Bronchial epithelial cell (primary cell): ENCODE results near the gene FAH. TPM values are rescaled to one million over a fixed set of nuclear protein-coding genes. Genes with fewer than 3 reads are reported as not detected.

ENCODE experiments used
- DNase-seq: peaks from one replicate; pipeline ENCODE4 v3.0.0-alpha.2; 2010; ENCODE audit warnings: low read depth
- FAIRE-seq: peaks from 2 replicates; lab custom pipeline; 2011; peaks lifted over from hg19 to GRCh38; lab: Jason Lieb, UNC
- H3K27me3 ChIP-seq: 2 replicates; pipeline ENCODE4 v1.5.1; 2011; ENCODE audit warnings: low read length; ENCODE audit not compliant: control insufficient read depth, insufficient read depth
- H3K36me3 ChIP-seq: 2 replicates; pipeline ENCODE4 v1.5.1; 2011; ENCODE audit warnings: low read length; ENCODE audit not compliant: control insufficient read depth, insufficient read depth
- H3K4me3 ChIP-seq: 2 replicates; pipeline ENCODE4 v1.5.1; 2011; ENCODE audit warnings: mild to moderate bottlenecking, low read depth, low read length, control low read depth
- CTCF ChIP-seq: IDR thresholded peaks from 2 replicates; pipeline ENCODE4 v1.5.1; 2011; ENCODE audit warnings: mild to moderate bottlenecking, moderate library complexity, low read length, control low read depth, inconsistent platforms; ENCODE audit not compliant: insufficient read depth, severe bottlenecking
- total RNA-seq: library from RNA; depleted of rRNA; stranded (reverse); fragments of >200 nt; gene quantifications from 2 replicates; pipeline ENCODE4 v1.2.1, GENCODE V29; 2014

FAH gene
- 21.6 and 23.4 TPM in 2 replicates for total RNA-seq

GRCh38 chr15:80152896-80153876 lies at the start of gene FAH:
FAH (plus strand) TSS chr15:80152999; CDS start chr15:80153055, 56 bp downstream.
- DNase-seq (peak; percentile 44), FAIRE-seq (no peak)
- peaks cover 3% of the 10 kb centered on the region for H3K36me3 ChIP-seq
- H3K27me3 ChIP-seq: no peaks in the 10 kb centered on the region
- TF ChIP-seq CTCF: no peak
- H3K4me3 ChIP-seq: peak within 1 kb of the TSS; percentile 59

DNA sequence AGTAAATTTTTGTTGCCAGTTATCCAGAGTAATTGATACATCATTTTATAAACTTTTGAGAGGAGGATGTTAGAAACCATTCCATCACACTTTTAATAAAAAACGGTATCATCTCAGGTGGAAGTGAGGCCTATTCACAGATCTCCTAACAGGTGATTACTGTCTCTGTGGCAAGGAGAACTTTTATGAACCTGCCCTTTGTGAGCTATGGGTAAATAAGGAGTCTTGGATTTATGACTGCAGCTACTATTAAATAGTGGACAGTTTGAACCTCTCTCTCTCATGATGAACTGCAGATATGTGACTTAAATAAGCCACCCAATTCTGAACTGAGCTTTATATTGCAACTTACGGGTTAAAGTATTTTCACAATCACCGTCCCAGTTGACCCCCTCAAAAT lies 47.6 kb upstream of the FAH start:
- Histone ChIP-seq H3K36me3 (no peaks in the 10 kb centered on the region), H3K27me3 (no peaks in the 10 kb centered on the region), H3K4me3 (no peak overlapping the region)
- FAIRE-seq (no peak), DNase-seq (no peak)
- TF ChIP-seq CTCF: no peak

DNA sequence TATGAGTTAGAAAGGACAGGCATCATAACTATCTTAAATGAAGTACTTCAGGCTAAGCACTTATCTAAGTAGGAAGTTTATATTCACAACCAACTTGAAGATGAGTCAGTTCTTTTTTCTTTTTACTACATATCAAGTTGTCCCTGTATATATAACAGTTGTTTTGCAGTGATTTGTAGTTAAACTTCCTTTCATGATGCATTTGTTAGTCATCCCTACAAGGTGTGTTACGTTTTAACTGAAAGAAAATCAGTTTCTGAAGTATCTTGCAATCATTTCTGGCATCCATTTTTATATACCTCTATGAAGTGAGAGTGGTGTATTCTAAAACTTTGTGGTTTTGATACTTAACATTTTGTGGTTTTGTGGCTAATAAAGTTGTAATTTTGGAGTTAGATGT lies 47.2 kb upstream of the FAH start:
- DNase-seq: peak; percentile 95
- FAIRE-seq: no peak
- no peaks in the 10 kb centered on the region for H3K27me3 ChIP-seq
- H3K4me3 ChIP-seq: no peak overlapping the region
- TF ChIP-seq CTCF: no peak
- no peaks in the 10 kb centered on the region for H3K36me3 ChIP-seq

GRCh38 chr15:80106051-80106450 lies 46.7 kb upstream of the FAH start:
- TF ChIP-seq CTCF: no peak
- FAIRE-seq (no peak), DNase-seq (peak; percentile 50)
- H3K36me3 ChIP-seq: no peaks in the 10 kb centered on the region
- no peaks in the 10 kb centered on the region for H3K27me3 ChIP-seq
- no peak overlapping the region for H3K4me3 ChIP-seq

DNA sequence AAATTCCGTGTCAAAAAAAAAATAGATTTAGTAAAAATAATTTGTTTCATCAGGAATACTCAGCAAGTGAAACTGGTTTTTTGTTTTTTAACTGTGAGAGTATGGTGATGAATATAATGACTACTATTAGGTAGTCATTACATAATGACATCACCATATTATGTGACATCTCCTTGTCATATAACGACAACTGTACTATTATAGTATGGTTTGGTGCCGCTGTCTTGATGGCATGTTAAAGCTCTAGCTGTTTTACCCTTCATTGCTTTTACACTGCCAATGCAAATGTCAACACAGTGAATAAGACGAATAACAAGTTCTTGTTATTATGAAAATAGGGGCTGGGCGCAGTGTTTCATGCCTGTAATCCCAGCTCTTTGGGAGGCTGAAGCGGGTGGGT lies 45.6 kb upstream of the FAH start:
- no peak for DNase-seq
- H3K36me3 ChIP-seq: no peaks in the 10 kb centered on the region
- no peak for FAIRE-seq
- H3K4me3 ChIP-seq: no peak overlapping the region
- H3K27me3 ChIP-seq: no peaks in the 10 kb centered on the region
- no peak for TF ChIP-seq CTCF

DNA sequence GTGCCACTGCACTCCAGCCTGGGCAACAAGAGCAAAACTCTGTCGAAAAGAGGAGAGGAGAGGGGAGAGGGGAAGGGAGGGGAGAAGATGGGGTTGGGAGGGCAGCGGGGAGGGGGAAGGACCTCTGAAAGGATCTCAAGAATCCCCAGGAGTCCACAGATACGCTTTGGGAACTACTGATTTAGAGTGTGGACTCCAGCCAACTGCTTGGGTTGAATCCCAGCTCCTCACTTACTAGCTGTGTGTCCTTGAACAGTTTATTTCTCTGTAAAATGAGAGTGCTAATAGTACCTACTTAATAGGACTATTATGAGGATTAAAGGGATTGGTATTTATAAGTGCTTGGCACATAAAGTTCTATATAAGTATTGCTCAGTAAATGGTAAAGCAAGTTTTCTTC lies 45.0 kb upstream of the FAH start:
- FAIRE-seq (no peak), DNase-seq (no peak)
- TF ChIP-seq CTCF: no peak
- H3K36me3 ChIP-seq: no peaks in the 10 kb centered on the region
- no peaks in the 10 kb centered on the region for H3K27me3 ChIP-seq
- no peak overlapping the region for H3K4me3 ChIP-seq
